Neutrophil (primary cell): ENCODE data around the gene GBP3.
A peak's percentile ranks its signal among the peaks of the same experiment; 100 is the strongest.

ENCODE experiments used
- H3K27ac ChIP-seq: fragments of 200-600 bp; sonication (generic); 2 replicates; pipeline ENCODE4 v1.5.1; 2016; ENCODE audit warnings: mild to moderate bottlenecking, moderate library complexity
- H3K27me3 ChIP-seq: fragments of 200-600 bp; sonication (generic); 2 replicates; pipeline ENCODE4 v1.6.0; 2016; ENCODE audit warnings: mild to moderate bottlenecking
- H3K36me3 ChIP-seq: fragments of 200-600 bp; sonication (generic); 2 replicates; pipeline ENCODE4 v1.5.1; 2017
- H3K4me1 ChIP-seq, 2 experiments: fragments of 200-600 bp in 1 of 2; sonication (generic) in 1 of 2; 1 replicate in 1 of 2; 2 replicates in 1 of 2; pipeline versions ENCODE4 v1.5.1 to v1.6.1; 2013 to 2016; ENCODE audit warnings: low read depth in 1 of 2, low read length in 1 of 2, mild to moderate bottlenecking in 1 of 2, moderate library complexity in 1 of 2; ENCODE audit not compliant: control insufficient read depth in 1 of 2, insufficient read depth in 1 of 2
- H3K4me3 ChIP-seq, 2 experiments: fragments of 200-600 bp in 1 of 2; sonication (generic) in 1 of 2; 1 replicate in 1 of 2; 2 replicates in 1 of 2; pipeline ENCODE4 v1.5.1; 2013 to 2016; ENCODE audit warnings: low read depth in 1 of 2, low read length in 1 of 2, mild to moderate bottlenecking in 1 of 2, moderate library complexity in 1 of 2
- H3K9me3 ChIP-seq: fragments of 200-600 bp; sonication (generic); 2 replicates; pipeline ENCODE4 v1.5.1; 2016
- TF ChIP-seq, protein P1 (sequence below): fragments of 200-600 bp; sonication (generic); IDR thresholded peaks from 2 replicates; pipeline ENCODE4 v1.5.1; 2016; ENCODE audit warnings: antibody characterized with exemption

GBP3 gene, protein sequence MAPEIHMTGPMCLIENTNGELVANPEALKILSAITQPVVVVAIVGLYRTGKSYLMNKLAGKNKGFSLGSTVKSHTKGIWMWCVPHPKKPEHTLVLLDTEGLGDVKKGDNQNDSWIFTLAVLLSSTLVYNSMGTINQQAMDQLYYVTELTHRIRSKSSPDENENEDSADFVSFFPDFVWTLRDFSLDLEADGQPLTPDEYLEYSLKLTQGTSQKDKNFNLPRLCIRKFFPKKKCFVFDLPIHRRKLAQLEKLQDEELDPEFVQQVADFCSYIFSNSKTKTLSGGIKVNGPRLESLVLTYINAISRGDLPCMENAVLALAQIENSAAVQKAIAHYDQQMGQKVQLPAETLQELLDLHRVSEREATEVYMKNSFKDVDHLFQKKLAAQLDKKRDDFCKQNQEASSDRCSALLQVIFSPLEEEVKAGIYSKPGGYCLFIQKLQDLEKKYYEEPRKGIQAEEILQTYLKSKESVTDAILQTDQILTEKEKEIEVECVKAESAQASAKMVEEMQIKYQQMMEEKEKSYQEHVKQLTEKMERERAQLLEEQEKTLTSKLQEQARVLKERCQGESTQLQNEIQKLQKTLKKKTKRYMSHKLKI

GRCh38 chr1:89022167-89022959 lies at the start of gene GBP3:
GBP3 (minus strand) TSS chr1:89022866; CDS start chr1:89020721, 2,145 bp downstream.
- H3K36me3 ChIP-seq, result no peaks in the 10 kb centered on the region
- H3K4me1 ChIP-seq, result peaks cover 15 to 16% of the 10 kb centered on the region in 2 experiments
- TF ChIP-seq, protein P1, sequence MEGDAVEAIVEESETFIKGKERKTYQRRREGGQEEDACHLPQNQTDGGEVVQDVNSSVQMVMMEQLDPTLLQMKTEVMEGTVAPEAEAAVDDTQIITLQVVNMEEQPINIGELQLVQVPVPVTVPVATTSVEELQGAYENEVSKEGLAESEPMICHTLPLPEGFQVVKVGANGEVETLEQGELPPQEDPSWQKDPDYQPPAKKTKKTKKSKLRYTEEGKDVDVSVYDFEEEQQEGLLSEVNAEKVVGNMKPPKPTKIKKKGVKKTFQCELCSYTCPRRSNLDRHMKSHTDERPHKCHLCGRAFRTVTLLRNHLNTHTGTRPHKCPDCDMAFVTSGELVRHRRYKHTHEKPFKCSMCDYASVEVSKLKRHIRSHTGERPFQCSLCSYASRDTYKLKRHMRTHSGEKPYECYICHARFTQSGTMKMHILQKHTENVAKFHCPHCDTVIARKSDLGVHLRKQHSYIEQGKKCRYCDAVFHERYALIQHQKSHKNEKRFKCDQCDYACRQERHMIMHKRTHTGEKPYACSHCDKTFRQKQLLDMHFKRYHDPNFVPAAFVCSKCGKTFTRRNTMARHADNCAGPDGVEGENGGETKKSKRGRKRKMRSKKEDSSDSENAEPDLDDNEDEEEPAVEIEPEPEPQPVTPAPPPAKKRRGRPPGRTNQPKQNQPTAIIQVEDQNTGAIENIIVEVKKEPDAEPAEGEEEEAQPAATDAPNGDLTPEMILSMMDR, result no peak
- no peaks in the 10 kb centered on the region for H3K27me3 ChIP-seq
- peak within 1 kb of the TSS; percentile 41 to 62 for H3K4me3 ChIP-seq
- H3K27ac ChIP-seq, result peak within 1 kb of the TSS; percentile 71
- H3K9me3 ChIP-seq, result no peaks in the 10 kb centered on the region

GRCh38 chr1:89070509-89070908 lies 47.8 kb upstream of the GBP3 start:
- Histone ChIP-seq H3K27ac (peak overlapping the region; percentile 11), H3K36me3 (no peaks in the 10 kb centered on the region), H3K4me1 (peaks cover 0 to 12% of the 10 kb centered on the region in 2 experiments), H3K4me3 (peak overlapping the region in 1 of 2 experiments; percentile 51), H3K9me3 (no peaks in the 10 kb centered on the region), H3K27me3 (no peaks in the 10 kb centered on the region)
- TF ChIP-seq, protein P1, result no peak

GRCh38 chr1:89069951-89070350 lies 47.3 kb upstream of the GBP3 start:
- Histone ChIP-seq H3K27ac (peak overlapping the region; percentile 11), H3K4me3 (peak overlapping the region in 1 of 2 experiments; percentile 51), H3K36me3 (no peaks in the 10 kb centered on the region), H3K4me1 (peaks cover 0 to 18% of the 10 kb centered on the region in 2 experiments), H3K9me3 (no peaks in the 10 kb centered on the region), H3K27me3 (no peaks in the 10 kb centered on the region)
- TF ChIP-seq, protein P1, result no peak

GRCh38 chr1:89068291-89068690 lies 45.6 kb upstream of the GBP3 start:
- Histone ChIP-seq H3K9me3 (no peaks in the 10 kb centered on the region), H3K4me1 (peaks cover 0 to 18% of the 10 kb centered on the region in 2 experiments), H3K4me3 (no peak overlapping the region), H3K27me3 (no peaks in the 10 kb centered on the region), H3K27ac (no peak overlapping the region), H3K36me3 (no peaks in the 10 kb centered on the region)
- TF ChIP-seq, protein P1, result no peak

DNA sequence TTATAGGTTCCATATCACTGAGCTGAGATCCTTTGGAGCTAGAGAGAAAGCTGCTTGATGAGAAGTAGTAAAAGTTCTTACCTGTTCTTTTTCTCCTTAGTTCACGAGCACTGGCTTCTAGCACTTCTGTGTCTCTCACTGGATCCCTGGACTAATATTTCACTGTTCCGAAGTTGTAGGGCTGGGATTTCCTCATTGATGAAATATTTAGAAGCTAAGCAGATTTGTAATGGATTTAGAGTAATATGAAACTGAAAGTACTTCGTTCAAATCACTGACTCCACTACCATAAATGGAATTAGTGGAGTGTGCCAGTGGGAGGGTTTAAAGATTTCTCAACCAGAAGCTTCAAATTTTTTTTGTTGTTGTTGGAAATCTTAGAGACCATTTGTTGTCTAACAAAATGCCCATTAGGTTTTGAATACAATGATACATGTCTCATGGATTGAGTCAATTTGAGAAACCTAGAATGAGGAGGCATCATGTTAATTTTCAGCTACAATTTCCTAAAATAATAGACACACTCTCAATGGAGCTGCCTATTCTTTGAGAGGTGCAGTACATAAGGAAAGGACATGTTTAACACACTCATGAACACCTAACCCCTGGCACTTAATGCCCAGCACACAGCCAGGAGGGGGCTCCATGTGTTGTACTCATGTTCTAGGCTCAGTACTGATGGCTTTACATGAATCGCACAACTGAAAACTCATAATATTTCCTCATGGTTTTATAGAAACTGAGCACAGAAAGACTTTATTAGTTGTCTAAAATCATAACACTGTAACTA lies 42.6 kb upstream of the GBP3 start, which contains the start of gene GBP1:
Gene GBP1 (minus strand): TSS at position 130 of the 790 bp plus-strand sequence. CDS start 1,974 bp downstream, outside the sequence.
- H3K27me3 ChIP-seq, result no peaks in the 10 kb centered on the region
- H3K4me3 ChIP-seq, result peak within 1 kb of the TSS; percentile 44 to 66
- peak within 1 kb of the TSS; percentile 75 for H3K27ac ChIP-seq
- H3K9me3 ChIP-seq, result no peaks in the 10 kb centered on the region
- H3K4me1 ChIP-seq, result peaks cover 0 to 14% of the 10 kb centered on the region in 2 experiments
- peaks cover 9% of the 10 kb centered on the region for H3K36me3 ChIP-seq
- TF ChIP-seq, protein P1, result no peak
